ENCODE measurements around the gene TCF3. TPM values are rescaled to one million over a fixed set of nuclear protein-coding genes. Genes with fewer than 3 reads are reported as not detected.

The TCF3 gene
- total RNA-seq, 2 experiments from 2014 or later, result 124 to 126 TPM

DNA sequence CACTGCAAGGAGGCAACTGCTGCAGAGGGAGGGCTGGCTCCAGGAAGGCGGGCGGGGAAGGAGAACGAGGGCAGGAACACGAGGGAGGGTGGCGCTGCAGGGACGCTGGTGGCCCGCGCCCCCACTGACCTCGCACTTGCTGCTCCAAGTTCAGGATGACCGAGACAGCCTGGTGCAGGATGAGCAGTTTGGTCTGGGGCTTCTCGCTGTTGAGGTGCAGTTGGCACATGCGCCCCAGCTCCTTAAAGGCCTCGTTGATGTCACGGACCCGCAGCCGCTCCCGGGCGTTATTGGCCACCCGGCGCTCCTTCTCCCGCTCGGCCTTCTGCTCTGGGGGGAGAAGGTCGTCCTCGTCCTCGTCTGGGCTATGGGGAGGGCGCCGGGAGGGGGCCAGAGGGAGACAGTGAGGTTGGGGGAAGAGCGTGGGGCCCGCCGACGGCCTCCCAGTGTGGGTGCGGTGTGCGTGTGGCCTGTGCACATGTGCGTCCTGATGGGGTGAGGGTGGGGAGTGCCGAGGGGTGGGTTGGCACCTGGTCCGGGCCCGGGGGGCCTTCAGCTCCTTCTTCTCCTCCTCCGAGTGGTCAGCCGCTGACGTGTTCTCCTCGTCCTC lies 37.2 kb downstream of the TCF3 start:
- TF ChIP-seq, protein P1, sequence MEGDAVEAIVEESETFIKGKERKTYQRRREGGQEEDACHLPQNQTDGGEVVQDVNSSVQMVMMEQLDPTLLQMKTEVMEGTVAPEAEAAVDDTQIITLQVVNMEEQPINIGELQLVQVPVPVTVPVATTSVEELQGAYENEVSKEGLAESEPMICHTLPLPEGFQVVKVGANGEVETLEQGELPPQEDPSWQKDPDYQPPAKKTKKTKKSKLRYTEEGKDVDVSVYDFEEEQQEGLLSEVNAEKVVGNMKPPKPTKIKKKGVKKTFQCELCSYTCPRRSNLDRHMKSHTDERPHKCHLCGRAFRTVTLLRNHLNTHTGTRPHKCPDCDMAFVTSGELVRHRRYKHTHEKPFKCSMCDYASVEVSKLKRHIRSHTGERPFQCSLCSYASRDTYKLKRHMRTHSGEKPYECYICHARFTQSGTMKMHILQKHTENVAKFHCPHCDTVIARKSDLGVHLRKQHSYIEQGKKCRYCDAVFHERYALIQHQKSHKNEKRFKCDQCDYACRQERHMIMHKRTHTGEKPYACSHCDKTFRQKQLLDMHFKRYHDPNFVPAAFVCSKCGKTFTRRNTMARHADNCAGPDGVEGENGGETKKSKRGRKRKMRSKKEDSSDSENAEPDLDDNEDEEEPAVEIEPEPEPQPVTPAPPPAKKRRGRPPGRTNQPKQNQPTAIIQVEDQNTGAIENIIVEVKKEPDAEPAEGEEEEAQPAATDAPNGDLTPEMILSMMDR (IDR thresholded peaks at IDR 0.05), result no peak
- Mint-ChIP-seq H3K27ac (no peak overlapping the region), H3K4me3 (no peak overlapping the region), H3K9me3 (no peaks in the 10 kb centered on the region), H3K36me3 (ENCODE audit: low read depth) (peaks cover 45% of the 10 kb centered on the region), H3K4me1 (ENCODE audit: low read depth) (peaks cover 35% of the 10 kb centered on the region), H3K27me3 (no peaks in the 10 kb centered on the region)
- intact Hi-C loops (cut with micrococcal nuclease), result no loop called here
- ChIA-PET CTCF (no interaction called here), POLR2A (interaction anchor here (1.3 kb wide), 1 partner anchor 33 kb away, joined by 4 read pairs; no protein-coding TSS in a partner anchor)
- no peak for ATAC-seq
- no peak for DNase-seq

DNA sequence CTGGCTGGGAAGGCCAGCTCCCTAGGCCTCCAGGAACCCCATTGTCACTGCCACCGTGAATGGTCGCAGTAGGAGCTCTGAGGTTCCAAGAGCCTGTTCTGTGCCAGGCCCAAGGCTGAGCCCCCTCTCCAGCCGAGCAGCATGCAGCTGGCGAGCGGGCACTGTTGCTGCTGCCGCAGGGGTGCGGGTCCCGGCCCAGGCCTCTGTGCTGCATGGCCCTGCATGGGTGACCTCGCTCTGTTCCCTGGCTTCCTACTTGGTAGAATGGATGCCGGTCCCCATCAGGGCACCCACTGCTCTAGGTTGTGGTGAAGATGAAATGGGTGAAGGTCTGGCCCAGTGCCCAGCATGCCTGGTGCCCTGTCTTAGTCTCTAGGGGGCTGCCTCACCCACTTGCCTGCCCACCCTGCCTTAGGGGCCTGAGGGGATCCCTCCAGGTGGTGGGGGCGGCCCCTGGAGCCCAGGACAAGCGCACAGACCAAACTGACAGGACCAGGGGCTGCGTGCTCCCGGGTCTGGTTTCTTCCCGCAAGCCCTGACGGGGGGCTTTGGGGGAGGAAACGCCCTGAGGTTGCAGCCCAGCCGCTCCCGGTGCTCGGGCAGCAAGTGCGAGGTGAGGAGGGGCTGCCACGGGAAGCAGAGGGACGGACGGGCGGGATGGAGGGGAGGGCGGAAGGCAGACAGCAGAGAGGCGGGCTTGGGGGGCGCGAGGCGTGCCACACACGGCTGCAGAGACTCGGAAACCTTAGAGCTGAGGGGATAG lies 38.4 kb downstream of the TCF3 start:
- Mint-ChIP-seq H3K4me3 (no peak overlapping the region), H3K27ac (no peak overlapping the region), H3K4me1 (ENCODE audit: low read depth) (peaks cover 48% of the 10 kb centered on the region), H3K27me3 (no peaks in the 10 kb centered on the region), H3K36me3 (ENCODE audit: low read depth) (peaks cover 49% of the 10 kb centered on the region), H3K9me3 (no peaks in the 10 kb centered on the region)
- intact Hi-C loops (cut with micrococcal nuclease), result no loop called here
- TF ChIP-seq, protein P1 (IDR thresholded peaks at IDR 0.05), result no peak
- POLR2A ChIA-PET, result interaction anchor here (1.3 kb wide), 1 partner anchor 31 kb away, joined by 4 read pairs; no protein-coding TSS in a partner anchor
- ATAC-seq (no peak), DNase-seq (no peak)
- CTCF ChIA-PET, result interaction anchor here (1.6 kb wide), 1 partner anchor 58 kb away, joined by 6 read pairs; no protein-coding TSS in a partner anchor

DNA sequence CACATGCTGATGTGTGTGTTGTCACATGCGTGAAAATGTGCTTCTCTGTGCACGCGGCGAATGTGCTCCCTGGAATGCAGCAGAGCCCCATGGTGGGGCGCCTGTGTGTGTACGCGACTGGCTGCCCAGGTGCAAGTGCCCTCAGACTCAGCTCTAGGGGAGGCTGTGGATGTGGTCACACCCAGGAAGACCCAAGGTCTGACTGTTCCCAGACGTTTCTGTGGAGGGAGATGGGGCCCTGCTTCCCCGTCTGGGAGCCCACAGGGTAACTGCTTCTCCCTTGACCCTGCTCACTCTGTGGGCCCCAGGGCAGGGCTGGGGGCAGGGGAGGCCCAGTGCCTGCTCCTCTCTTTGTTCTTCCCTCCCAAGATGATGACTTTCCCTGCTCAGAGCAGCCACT lies 39.3 kb downstream of the TCF3 start:
- H3K4me1 Mint-ChIP-seq (ENCODE audit: low read depth), result peaks cover 50% of the 10 kb centered on the region
- TF ChIP-seq, protein P1 (IDR thresholded peaks at IDR 0.05), result no peak
- no peaks in the 10 kb centered on the region for H3K9me3 Mint-ChIP-seq
- H3K4me3 Mint-ChIP-seq, result no peak overlapping the region
- DNase-seq, result no peak
- no peaks in the 10 kb centered on the region for H3K27me3 Mint-ChIP-seq
- ATAC-seq, result no peak
- intact Hi-C loops (cut with micrococcal nuclease), result no loop called here
- ChIA-PET CTCF (interaction anchor here (1.6 kb wide), 1 partner anchor 59 kb away, joined by 6 read pairs; no protein-coding TSS in a partner anchor), POLR2A (no interaction called here)
- peaks cover 48% of the 10 kb centered on the region for H3K36me3 Mint-ChIP-seq (ENCODE audit: low read depth)
- no peak overlapping the region for H3K27ac Mint-ChIP-seq

DNA sequence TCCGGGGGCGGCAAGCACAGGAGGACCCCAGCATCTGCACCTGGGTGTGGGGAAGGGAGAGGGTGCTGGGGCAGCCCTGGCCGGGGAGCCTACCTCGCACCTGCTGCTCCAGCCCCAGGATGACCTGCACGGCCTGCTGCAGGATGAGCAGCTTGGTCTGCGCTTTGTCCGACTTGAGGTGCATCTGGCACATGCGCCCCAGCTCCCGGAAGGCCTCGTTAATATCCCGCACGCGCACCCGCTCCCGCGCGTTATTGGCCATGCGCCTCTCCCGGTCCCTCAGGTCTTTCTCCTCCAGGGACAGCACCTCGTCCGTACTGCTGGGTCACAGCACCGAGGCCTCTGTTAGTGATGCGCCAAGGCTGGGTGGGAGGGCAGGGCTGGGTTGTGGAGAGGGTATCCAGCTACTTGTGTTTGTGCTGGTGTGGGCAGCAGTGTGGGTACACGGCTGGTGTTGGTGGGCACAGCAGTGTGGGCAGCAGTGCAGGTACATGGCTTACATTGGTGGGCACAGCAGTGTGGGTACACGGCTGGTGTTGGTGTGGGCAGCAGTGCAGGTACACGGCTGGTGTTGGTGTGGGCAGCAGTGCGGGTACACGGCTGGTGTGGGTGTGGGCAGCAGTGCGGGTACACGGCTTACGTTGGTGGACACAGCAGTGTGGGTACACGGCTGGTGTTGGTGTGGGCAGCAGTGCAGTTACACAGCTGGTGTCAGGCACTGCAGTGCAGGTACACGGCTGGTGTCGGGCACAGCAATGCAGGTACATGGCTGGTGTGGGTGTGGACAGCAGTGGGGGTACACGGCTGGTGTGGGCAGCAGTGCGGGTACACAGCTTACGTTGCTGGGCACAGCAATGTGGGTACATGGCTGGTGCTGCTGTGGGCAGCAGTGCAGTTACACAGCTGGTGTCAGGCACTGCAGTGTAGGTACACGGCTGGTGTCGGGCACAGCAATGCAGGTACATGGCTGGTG lies 40.0 kb downstream of the TCF3 start:
- no peaks in the 10 kb centered on the region for H3K9me3 Mint-ChIP-seq
- H3K27ac Mint-ChIP-seq, result no peak overlapping the region
- ATAC-seq (no peak), DNase-seq (no peak)
- ChIA-PET POLR2A (no interaction called here), CTCF (interaction anchor here (1.6 kb wide), 1 partner anchor 60 kb away, joined by 6 read pairs; no protein-coding TSS in a partner anchor)
- TF ChIP-seq, protein P1 (IDR thresholded peaks at IDR 0.05), result no peak
- H3K36me3 Mint-ChIP-seq (ENCODE audit: low read depth), result peaks cover 46% of the 10 kb centered on the region
- H3K4me1 Mint-ChIP-seq (ENCODE audit: low read depth), result peaks cover 43% of the 10 kb centered on the region
- H3K27me3 Mint-ChIP-seq, result no peaks in the 10 kb centered on the region
- intact Hi-C loops (cut with micrococcal nuclease), result no loop called here
- H3K4me3 Mint-ChIP-seq, result no peak overlapping the region
